ENCODE results near the gene OXCT2. TPM values are rescaled to one million over a fixed set of nuclear protein-coding genes. Genes with fewer than 3 reads are reported as not detected.

Gene OXCT2
- total RNA-seq, 1 experiment from 2014 or later, result not detected

Other genes starting within 250 kb of the OXCT2 start
- 91.4 and 171 TPM in 2 replicates for gene PABPC4, start 194.6 kb downstream of the OXCT2 start, total RNA-seq (2014; rRNA removed; shearing (Covaris generic))
- 0.07 and 1.2 TPM in 2 replicates for gene HEYL, start 131.7 kb downstream of the OXCT2 start, total RNA-seq (2014; rRNA removed; shearing (Covaris generic))
- not detected in 2 replicates for gene NT5C1A, start 99.2 kb downstream of the OXCT2 start, total RNA-seq (2014; rRNA removed; shearing (Covaris generic))
- 0.62 and 1.9 TPM in 2 replicates for gene HPCAL4, start 79.9 kb downstream of the OXCT2 start, total RNA-seq (2014; rRNA removed; shearing (Covaris generic))
- 80.4 and 86.0 TPM in 2 replicates for gene PPIE, start 32.5 kb downstream of the OXCT2 start, total RNA-seq (2014; rRNA removed; shearing (Covaris generic))
- gene BMP8B, start 17.5 kb upstream of the OXCT2 start, total RNA-seq (2014; rRNA removed; shearing (Covaris generic)), result 1.4 and 1.8 TPM in 2 replicates
- gene TRIT1, start 112.2 kb upstream of the OXCT2 start, total RNA-seq (2014; rRNA removed; shearing (Covaris generic)), result 71.8 and 83.3 TPM in 2 replicates
- gene MYCL, start 130.6 kb upstream of the OXCT2 start, total RNA-seq (2014; rRNA removed; shearing (Covaris generic)), result 8.2 and 11.3 TPM in 2 replicates
- gene MFSD2A, start 183.8 kb upstream of the OXCT2 start, total RNA-seq (2014; rRNA removed; shearing (Covaris generic)), result 4.3 and 7.9 TPM in 2 replicates

Data from G401 (cell line).